ENCODE results near the gene CASP10. TPM values are rescaled to one million over a fixed set of nuclear protein-coding genes. Genes with fewer than 3 reads are reported as not detected.
"Not testable (repeated sequence)": the region's sequence is repeated elsewhere in the genome, so short reads cannot be mapped to it uniquely, and the experiment has no call there.

CASP10 gene
- polyA plus RNA-seq, 4 donors = 11.6 to 21.7 (median 16.4) TPM

DNA sequence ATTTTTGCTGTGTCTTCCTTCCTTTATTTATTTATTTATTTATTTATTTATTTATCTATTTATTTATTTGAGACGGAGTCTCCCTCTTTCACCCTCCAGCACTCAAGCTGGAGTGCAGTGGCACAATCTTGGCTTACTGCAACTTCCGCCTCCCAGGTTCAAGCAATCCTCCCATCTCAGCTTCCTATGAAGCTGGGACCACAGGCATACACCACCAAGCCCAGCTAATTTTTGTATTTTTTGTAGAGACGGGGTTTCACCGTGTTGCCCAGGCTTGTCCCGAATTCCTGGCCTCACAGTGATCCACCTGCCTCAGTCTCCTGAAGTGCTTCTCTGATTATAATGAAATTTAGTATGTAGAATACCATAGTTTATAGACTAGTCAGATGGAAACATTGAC is 894 bp downstream of the CASP10 start:
- not testable (repeated sequence) for H3K9me3 ChIP-seq (ENCODE audit: control insufficient read depth in 2 of 2, insufficient read depth in 1 of 2, low read depth in 1 of 2, low read length in 1 of 2); FAIRE-seq; H3K27me3 ChIP-seq (ENCODE audit: control insufficient read depth in 3 of 3, insufficient read depth in 3 of 3, low read length in 3 of 3)
- 8 to 34% (median 30%) methylated on average over 5 of the region's 5 CpGs for WGBS, 3 donors
- H3K36me3 ChIP-seq (ENCODE audit: control insufficient read depth in 3 of 3, insufficient read depth in 2 of 3, low read depth in 1 of 3, low read length in 3 of 3) = peaks cover 0 to 16% (median 0%) of the 10 kb centered on the region in 3 donors
- H3K4me3 ChIP-seq (ENCODE audit: low read depth in 1 of 3, low read length in 3 of 3) = peak overlapping the region; percentile 51 to 62 (median 54)
- peak overlapping the region in 2 of 3 donors; percentile 54 to 69 for H3K27ac ChIP-seq (ENCODE audit: low read depth in 1 of 3, low read length in 2 of 3)
- peak; percentile 23 to 61 for DNase-seq
- H3K4me1 ChIP-seq (ENCODE audit: control insufficient read depth in 3 of 3, insufficient read depth in 2 of 3, low read depth in 1 of 3, low read length in 2 of 3) = peaks cover 0 to 19% (median 2%) of the 10 kb centered on the region in 3 donors

DNA sequence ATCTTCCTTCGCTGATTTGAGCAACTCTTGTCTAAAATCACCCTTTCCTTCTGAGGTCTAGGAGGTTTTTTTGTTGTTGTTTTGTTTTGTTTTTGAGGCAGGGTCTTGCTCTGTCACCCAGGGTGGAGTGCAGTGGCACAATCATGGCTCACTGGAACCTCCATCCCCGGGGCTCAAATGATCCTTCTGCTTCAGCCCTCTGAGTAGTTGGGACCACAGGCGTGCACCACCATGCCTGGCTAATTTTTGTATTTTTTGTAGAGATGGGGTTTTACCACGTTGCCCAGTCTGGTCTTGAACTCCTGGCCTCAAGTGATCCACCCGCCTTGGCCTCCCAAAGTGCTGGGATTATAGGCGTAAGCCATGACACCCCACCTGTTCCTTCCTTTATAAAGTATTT is 1.3 kb downstream of the CASP10 start:
- H3K4me3 ChIP-seq (ENCODE audit: low read depth in 1 of 3, low read length in 3 of 3) = peak overlapping the region; percentile 31 to 62 (median 51)
- not testable (repeated sequence) for H3K27ac ChIP-seq (ENCODE audit: low read depth in 1 of 3, low read length in 2 of 3); H3K9me3 ChIP-seq (ENCODE audit: control insufficient read depth in 2 of 2, insufficient read depth in 1 of 2, low read depth in 1 of 2, low read length in 1 of 2); DNase-seq; FAIRE-seq; H3K27me3 ChIP-seq (ENCODE audit: control insufficient read depth in 3 of 3, insufficient read depth in 3 of 3, low read length in 3 of 3)
- peaks cover 0 to 18% (median 0%) of the 10 kb centered on the region in 3 donors for H3K36me3 ChIP-seq (ENCODE audit: control insufficient read depth in 3 of 3, insufficient read depth in 2 of 3, low read depth in 1 of 3, low read length in 3 of 3)
- WGBS, 3 donors = 28 to 39% (median 29%) methylated on average over 6 of the region's 6 CpGs
- peaks cover 0 to 19% (median 2%) of the 10 kb centered on the region in 3 donors for H3K4me1 ChIP-seq (ENCODE audit: control insufficient read depth in 3 of 3, insufficient read depth in 2 of 3, low read depth in 1 of 3, low read length in 2 of 3)

DNA sequence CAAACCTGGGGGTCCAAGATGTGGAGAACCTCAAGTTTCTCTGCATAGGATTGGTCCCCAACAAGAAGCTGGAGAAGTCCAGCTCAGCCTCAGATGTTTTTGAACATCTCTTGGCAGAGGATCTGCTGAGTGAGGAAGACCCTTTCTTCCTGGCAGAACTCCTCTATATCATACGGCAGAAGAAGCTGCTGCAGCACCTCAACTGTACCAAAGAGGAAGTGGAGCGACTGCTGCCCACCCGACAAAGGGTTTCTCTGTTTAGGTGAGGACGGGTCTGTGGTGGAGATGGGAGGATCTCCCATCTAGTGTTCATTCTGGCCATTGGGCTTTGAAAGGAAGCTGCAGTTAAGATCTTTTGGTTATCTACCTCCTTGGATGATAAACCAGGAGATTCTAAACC is 2.9 kb downstream of the CASP10 start:
- Histone ChIP-seq H3K4me3 (ENCODE audit: low read depth in 1 of 3, low read length in 3 of 3) (peak overlapping the region in 1 of 3 donors; percentile 27), H3K27ac (ENCODE audit: low read depth in 1 of 3, low read length in 2 of 3) (peak overlapping the region in 1 of 3 donors; percentile 12), H3K27me3 (ENCODE audit: control insufficient read depth in 3 of 3, insufficient read depth in 3 of 3, low read length in 3 of 3) (no peaks in the 10 kb centered on the region), H3K9me3 (ENCODE audit: control insufficient read depth in 2 of 2, insufficient read depth in 1 of 2, low read depth in 1 of 2, low read length in 1 of 2) (peaks cover 0 to 3% of the 10 kb centered on the region in 2 donors), H3K36me3 (ENCODE audit: control insufficient read depth in 3 of 3, insufficient read depth in 2 of 3, low read depth in 1 of 3, low read length in 3 of 3) (peaks cover 0 to 22% (median 0%) of the 10 kb centered on the region in 3 donors), H3K4me1 (ENCODE audit: control insufficient read depth in 3 of 3, insufficient read depth in 2 of 3, low read depth in 1 of 3, low read length in 2 of 3) (peaks cover 0 to 19% (median 2%) of the 10 kb centered on the region in 3 donors)
- 55 to 72% (median 72%) methylated on average over 4 of the region's 4 CpGs for WGBS, 3 donors
- FAIRE-seq = no peak
- DNase-seq = no peak

DNA sequence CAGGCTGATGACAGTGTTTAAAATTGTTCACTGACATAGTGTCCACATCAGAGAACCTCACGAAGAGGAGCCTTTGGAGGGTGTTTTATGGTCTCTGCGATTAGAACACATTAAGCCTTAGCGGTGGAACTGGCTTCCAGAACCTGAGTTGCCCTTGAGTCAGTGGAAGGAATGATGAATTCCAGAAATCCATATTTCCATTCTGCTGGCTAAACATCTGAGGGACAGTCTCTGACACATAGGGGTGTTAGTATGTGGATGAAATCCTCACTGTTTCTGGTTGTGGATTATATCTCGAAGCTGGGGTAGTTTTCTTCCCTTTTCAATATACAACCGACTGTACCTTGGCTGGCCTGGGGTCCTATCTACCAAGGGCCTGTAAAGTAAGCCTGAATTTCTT is 4.0 kb downstream of the CASP10 start:
- WGBS, 3 donors = 50 to 56% (median 50%) methylated on average over 5 of the region's 5 CpGs
- no peak overlapping the region for H3K27ac ChIP-seq (ENCODE audit: low read depth in 1 of 3, low read length in 2 of 3)
- H3K36me3 ChIP-seq (ENCODE audit: control insufficient read depth in 3 of 3, insufficient read depth in 2 of 3, low read depth in 1 of 3, low read length in 3 of 3) = peaks cover 0 to 22% (median 0%) of the 10 kb centered on the region in 3 donors
- peaks cover 0 to 3% of the 10 kb centered on the region in 2 donors for H3K9me3 ChIP-seq (ENCODE audit: control insufficient read depth in 2 of 2, insufficient read depth in 1 of 2, low read depth in 1 of 2, low read length in 1 of 2)
- H3K4me3 ChIP-seq (ENCODE audit: low read depth in 1 of 3, low read length in 3 of 3) = no peak overlapping the region
- H3K27me3 ChIP-seq (ENCODE audit: control insufficient read depth in 3 of 3, insufficient read depth in 3 of 3, low read length in 3 of 3) = no peaks in the 10 kb centered on the region
- H3K4me1 ChIP-seq (ENCODE audit: control insufficient read depth in 3 of 3, insufficient read depth in 2 of 3, low read depth in 1 of 3, low read length in 2 of 3) = peaks cover 0 to 27% (median 5%) of the 10 kb centered on the region in 3 donors
- DNase-seq = no peak
- no peak for FAIRE-seq

DNA sequence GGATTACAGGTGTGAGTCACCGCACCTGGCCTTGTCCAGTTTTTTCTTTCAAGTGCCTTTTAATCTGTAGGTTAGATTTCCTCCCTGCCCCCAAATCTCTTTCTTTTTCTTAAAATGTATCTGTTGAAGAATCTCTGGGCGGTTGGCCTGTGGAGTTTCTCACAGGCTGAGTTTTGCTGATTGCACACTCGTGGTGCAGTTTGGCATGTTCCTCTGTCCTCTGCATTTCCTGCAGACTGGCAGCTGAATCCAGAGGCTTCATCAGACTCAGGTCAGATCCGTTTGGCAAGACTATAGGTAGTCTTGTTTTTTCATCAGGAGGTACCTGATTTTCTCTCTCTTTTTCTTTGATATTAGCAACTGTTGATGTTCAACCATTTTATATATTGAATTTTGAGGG is 5.5 kb downstream of the CASP10 start:
- Histone ChIP-seq H3K27ac (ENCODE audit: low read depth in 1 of 3, low read length in 2 of 3) (no peak overlapping the region), H3K4me3 (ENCODE audit: low read depth in 1 of 3, low read length in 3 of 3) (no peak overlapping the region), H3K4me1 (ENCODE audit: control insufficient read depth in 3 of 3, insufficient read depth in 2 of 3, low read depth in 1 of 3, low read length in 2 of 3) (peaks cover 0 to 38% (median 5%) of the 10 kb centered on the region in 3 donors), H3K27me3 (ENCODE audit: control insufficient read depth in 3 of 3, insufficient read depth in 3 of 3, low read length in 3 of 3) (no peaks in the 10 kb centered on the region), H3K36me3 (ENCODE audit: control insufficient read depth in 3 of 3, insufficient read depth in 2 of 3, low read depth in 1 of 3, low read length in 3 of 3) (peaks cover 0 to 26% (median 0%) of the 10 kb centered on the region in 3 donors), H3K9me3 (ENCODE audit: control insufficient read depth in 2 of 2, insufficient read depth in 1 of 2, low read depth in 1 of 2, low read length in 1 of 2) (peaks cover 0 to 3% of the 10 kb centered on the region in 2 donors)
- DNase-seq = no peak
- WGBS, 3 donors = 89 to 95% (median 91%) methylated on average over 4 of the region's 4 CpGs
- no peak for FAIRE-seq

DNA sequence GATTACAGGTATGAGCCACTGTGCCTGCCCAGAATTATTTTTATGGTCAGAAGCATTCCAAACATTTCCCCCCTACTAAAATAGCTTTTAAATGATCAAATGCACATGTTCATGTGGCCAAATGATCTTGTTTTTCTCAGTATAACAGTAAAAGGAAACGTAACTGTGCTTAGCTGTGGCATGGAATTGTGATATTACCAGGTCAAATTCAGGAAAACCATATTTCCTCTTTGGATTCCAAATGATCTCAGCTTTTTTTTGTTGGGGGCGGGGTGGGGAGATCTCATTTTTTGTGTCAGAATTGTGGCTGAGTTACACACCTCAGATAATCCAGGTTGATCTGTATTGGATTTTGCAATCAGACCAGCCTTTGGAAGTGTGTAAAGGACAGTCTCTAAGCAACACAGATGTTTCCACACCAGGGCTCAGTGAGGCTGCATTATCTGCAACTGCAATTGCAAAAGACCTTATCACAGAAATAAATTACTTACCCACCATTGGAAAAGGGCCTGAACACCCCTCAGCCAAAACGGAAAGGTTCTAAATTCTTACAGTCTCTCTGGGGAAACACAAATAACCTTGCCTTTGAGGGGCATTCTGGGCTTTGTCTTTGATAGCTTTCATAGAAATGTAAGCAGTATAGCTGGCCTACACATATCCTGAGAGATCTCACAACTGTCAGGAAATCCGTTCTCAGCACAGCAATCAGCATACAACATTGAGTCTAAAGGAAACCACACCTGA is 8.4 kb downstream of the CASP10 start:
- Histone ChIP-seq H3K4me1 (ENCODE audit: control insufficient read depth in 3 of 3, insufficient read depth in 2 of 3, low read depth in 1 of 3, low read length in 2 of 3) (peaks cover 5 to 38% (median 8%) of the 10 kb centered on the region in 3 donors), H3K27me3 (ENCODE audit: control insufficient read depth in 3 of 3, insufficient read depth in 3 of 3, low read length in 3 of 3) (no peaks in the 10 kb centered on the region), H3K4me3 (ENCODE audit: low read depth in 1 of 3, low read length in 3 of 3) (no peak overlapping the region), H3K27ac (ENCODE audit: low read depth in 1 of 3, low read length in 2 of 3) (peak overlapping the region; percentile 37 to 61 (median 60)), H3K36me3 (ENCODE audit: control insufficient read depth in 3 of 3, insufficient read depth in 2 of 3, low read depth in 1 of 3, low read length in 3 of 3) (peaks cover 0 to 24% (median 2%) of the 10 kb centered on the region in 3 donors), H3K9me3 (ENCODE audit: control insufficient read depth in 2 of 2, insufficient read depth in 1 of 2, low read depth in 1 of 2, low read length in 1 of 2) (peaks cover 0 to 3% of the 10 kb centered on the region in 2 donors)
- WGBS, 3 donors = 32 to 43% (median 34%) methylated on average over 4 of the region's 4 CpGs
- no peak for FAIRE-seq
- peak; percentile 61 to 74 for DNase-seq

DNA sequence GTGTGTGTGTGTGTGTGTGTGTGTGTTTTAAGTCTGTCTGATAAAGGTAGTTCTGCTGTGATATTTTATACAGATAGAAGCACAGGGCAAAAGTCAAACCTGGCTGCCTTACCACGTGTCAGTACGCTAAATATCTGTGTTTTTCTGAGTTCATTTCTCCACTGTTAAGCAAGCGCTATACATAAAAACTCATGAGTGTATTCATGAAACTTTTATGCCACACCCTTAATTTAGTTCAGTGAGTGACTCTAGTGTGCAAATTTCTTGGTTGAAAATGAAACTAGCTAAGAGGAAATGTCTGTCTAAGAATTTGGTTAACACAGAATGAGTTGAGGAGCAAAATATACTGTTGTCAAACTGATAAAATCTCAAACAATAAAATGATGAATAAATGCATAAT is 11.2 kb downstream of the CASP10 start:
- Histone ChIP-seq H3K9me3 (ENCODE audit: control insufficient read depth in 2 of 2, insufficient read depth in 1 of 2, low read depth in 1 of 2, low read length in 1 of 2) (no peaks in the 10 kb centered on the region), H3K4me1 (ENCODE audit: control insufficient read depth in 3 of 3, insufficient read depth in 2 of 3, low read depth in 1 of 3, low read length in 2 of 3) (peaks cover 5 to 34% (median 8%) of the 10 kb centered on the region in 3 donors), H3K27ac (ENCODE audit: low read depth in 1 of 3, low read length in 2 of 3) (peak overlapping the region in 2 of 3 donors; percentile 64 to 66), H3K27me3 (ENCODE audit: control insufficient read depth in 3 of 3, insufficient read depth in 3 of 3, low read length in 3 of 3) (no peaks in the 10 kb centered on the region), H3K36me3 (ENCODE audit: control insufficient read depth in 3 of 3, insufficient read depth in 2 of 3, low read depth in 1 of 3, low read length in 3 of 3) (peaks cover 2 to 17% (median 2%) of the 10 kb centered on the region in 3 donors), H3K4me3 (ENCODE audit: low read depth in 1 of 3, low read length in 3 of 3) (no peak overlapping the region)
- DNase-seq (peak; percentile 56 to 80), FAIRE-seq (peak; percentile 78)
- 6 to 33% (median 26%) methylated on average over 3 of the region's 3 CpGs for WGBS, 3 donors

DNA sequence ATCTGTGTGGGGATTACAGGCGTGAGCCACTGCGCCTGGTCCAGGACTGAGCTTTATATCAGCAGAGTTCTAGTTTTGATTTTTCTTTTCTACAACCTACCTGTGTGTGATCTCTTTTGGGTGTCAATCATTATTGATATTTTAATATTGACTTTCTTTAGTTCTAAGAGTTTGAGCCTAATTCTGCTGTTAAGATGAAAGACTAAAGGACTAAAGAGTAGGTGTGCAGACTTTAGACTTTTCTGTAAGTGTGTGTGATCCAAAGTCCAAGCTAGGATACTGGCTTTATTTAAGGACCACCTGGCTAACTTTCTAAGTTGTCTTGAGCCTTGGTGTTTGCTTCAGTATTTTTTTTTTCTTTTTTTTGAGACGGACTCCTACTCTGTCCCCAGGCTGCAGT is 12.4 kb downstream of the CASP10 start:
- FAIRE-seq (no peak), DNase-seq (peak; percentile 61 to 63)
- no peaks in the 10 kb centered on the region for H3K9me3 ChIP-seq (ENCODE audit: control insufficient read depth in 2 of 2, insufficient read depth in 1 of 2, low read depth in 1 of 2, low read length in 1 of 2)
- H3K36me3 ChIP-seq (ENCODE audit: control insufficient read depth in 3 of 3, insufficient read depth in 2 of 3, low read depth in 1 of 3, low read length in 3 of 3) = peaks cover 2 to 19% (median 6%) of the 10 kb centered on the region in 3 donors
- 38 to 63% (median 53%) methylated on average over 3 of the region's 3 CpGs for WGBS, 3 donors
- no peak overlapping the region for H3K4me3 ChIP-seq (ENCODE audit: low read depth in 1 of 3, low read length in 3 of 3)
- H3K27ac ChIP-seq (ENCODE audit: low read depth in 1 of 3, low read length in 2 of 3) = peak overlapping the region; percentile 21 to 58 (median 54)
- H3K4me1 ChIP-seq (ENCODE audit: control insufficient read depth in 3 of 3, insufficient read depth in 2 of 3, low read depth in 1 of 3, low read length in 2 of 3) = peaks cover 5 to 34% (median 8%) of the 10 kb centered on the region in 3 donors
- no peaks in the 10 kb centered on the region for H3K27me3 ChIP-seq (ENCODE audit: control insufficient read depth in 3 of 3, insufficient read depth in 3 of 3, low read length in 3 of 3)

All from small intestine (tissue), 7 donors.